ENCODE measurements around the gene ABCC11. TPM values are rescaled to one million over a fixed set of nuclear protein-coding genes. Genes with fewer than 3 reads are reported as not detected.

Gene ABCC11
- total and polyA plus RNA-seq, 2 donors (not counting 1 experiment from before 2014, with no cell fraction given), result 0.09 TPM; not detected in 1

DNA sequence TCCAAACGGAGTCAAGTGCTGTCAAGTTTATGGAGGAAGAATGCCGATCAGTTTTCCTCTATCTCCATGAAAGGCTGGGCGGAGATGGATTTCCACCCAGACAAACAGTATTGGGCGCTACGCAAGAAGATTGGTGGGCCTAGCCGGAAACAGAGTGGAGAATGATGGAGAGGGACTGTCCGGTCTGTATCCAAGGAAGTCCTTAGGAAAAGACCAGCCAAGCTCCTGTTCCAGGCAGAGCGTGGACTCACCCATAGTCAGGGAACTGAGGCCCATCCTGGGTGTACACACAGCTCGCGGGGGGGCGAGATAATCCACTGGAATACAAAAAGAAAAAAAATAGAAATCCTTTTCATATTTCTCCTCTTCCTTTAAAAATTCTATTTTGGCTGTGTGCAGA lies 90.0 kb downstream of the ABCC11 start:
- Mint-ChIP-seq H3K9me3 (ENCODE audit: insufficient read depth) (no peaks in the 10 kb centered on the region), H3K27ac (no peak overlapping the region), H3K27me3 (peaks cover 28% of the 10 kb centered on the region), H3K4me1 (no peaks in the 10 kb centered on the region), H3K4me3 (no peak overlapping the region)
- Histone ChIP-seq H3K9ac (ENCODE audit: low read length) (no peak overlapping the region), H2AFZ (ENCODE audit: insufficient read depth, low read depth, low read length, poor library complexity, severe bottlenecking) (no peak overlapping the region), H3K27me3 (replicated peaks in 1 of 4; ENCODE audit: control extremely low read depth in 1 of 4, control insufficient read depth in 3 of 4, insufficient read depth in 4 of 4, low read length in 3 of 4) (peaks cover 0 to 10% (median 2%) of the 10 kb centered on the region in 4 experiments), H3K4me2 (replicated peaks; ENCODE audit: low read depth, low read length, poor library complexity, severe bottlenecking) (no peak overlapping the region), H3K9me3 (ENCODE audit: control extremely low read depth in 1 of 3, control insufficient read depth in 2 of 3, insufficient read depth in 1 of 3, low read length in 2 of 3) (peaks cover 0 to 4% (median 0%) of the 10 kb centered on the region in 3 donors), H3K27ac (ENCODE audit: low read length in 2 of 2) (no peak overlapping the region), H4K20me1 (ENCODE audit: control insufficient read depth, insufficient read depth, low read length, poor library complexity, severe bottlenecking) (no peaks in the 10 kb centered on the region), H3K79me2 (ENCODE audit: control insufficient read depth, insufficient read depth, low read length) (no peaks in the 10 kb centered on the region), H3K36me3 (replicated peaks in 1 of 2; ENCODE audit: control extremely low read depth in 1 of 2, control insufficient read depth in 1 of 2, extremely low read depth in 1 of 2, insufficient read depth in 2 of 2, low read length in 1 of 2) (no peaks in the 10 kb centered on the region), H3K4me1 (ENCODE audit: control insufficient read depth in 2 of 2, insufficient read depth in 2 of 2, low read length in 2 of 2) (peaks cover 0 to 6% of the 10 kb centered on the region in 2 donors), H3K4me3 (ENCODE audit: control extremely low read depth in 1 of 5, extremely low read depth in 1 of 5, insufficient read depth in 1 of 5, low read depth in 2 of 5, low read length in 4 of 5) (no peak overlapping the region)
- DNase-seq (no peak), ATAC-seq (ENCODE audit: low read depth) (no peak)
- ChIA-PET CTCF (interaction anchor here (1.0 to 6.2 kb wide), 9 partner anchors 8 to 1206 kb away, joined by 3 to 60 read pairs (median 7); partner anchors contain the start of gene NETO2), POLR2A (no interaction called here)
- 91% methylated on average over 10 of the region's 11 CpGs for WGBS (ENCODE audit: insufficient coverage)
- no peak for TF ChIP-seq EZH2 (IDR thresholded peaks at IDR 0.05; ENCODE audit: borderline replicate concordance, insufficient read depth, low read depth, low read length, poor library complexity, severe bottlenecking)
- TF ChIP-seq, protein P1, sequence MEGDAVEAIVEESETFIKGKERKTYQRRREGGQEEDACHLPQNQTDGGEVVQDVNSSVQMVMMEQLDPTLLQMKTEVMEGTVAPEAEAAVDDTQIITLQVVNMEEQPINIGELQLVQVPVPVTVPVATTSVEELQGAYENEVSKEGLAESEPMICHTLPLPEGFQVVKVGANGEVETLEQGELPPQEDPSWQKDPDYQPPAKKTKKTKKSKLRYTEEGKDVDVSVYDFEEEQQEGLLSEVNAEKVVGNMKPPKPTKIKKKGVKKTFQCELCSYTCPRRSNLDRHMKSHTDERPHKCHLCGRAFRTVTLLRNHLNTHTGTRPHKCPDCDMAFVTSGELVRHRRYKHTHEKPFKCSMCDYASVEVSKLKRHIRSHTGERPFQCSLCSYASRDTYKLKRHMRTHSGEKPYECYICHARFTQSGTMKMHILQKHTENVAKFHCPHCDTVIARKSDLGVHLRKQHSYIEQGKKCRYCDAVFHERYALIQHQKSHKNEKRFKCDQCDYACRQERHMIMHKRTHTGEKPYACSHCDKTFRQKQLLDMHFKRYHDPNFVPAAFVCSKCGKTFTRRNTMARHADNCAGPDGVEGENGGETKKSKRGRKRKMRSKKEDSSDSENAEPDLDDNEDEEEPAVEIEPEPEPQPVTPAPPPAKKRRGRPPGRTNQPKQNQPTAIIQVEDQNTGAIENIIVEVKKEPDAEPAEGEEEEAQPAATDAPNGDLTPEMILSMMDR (IDR thresholded peaks at IDR 0.05), result no peak
- intact Hi-C loops (cut with micrococcal nuclease), result no loop called here

DNA sequence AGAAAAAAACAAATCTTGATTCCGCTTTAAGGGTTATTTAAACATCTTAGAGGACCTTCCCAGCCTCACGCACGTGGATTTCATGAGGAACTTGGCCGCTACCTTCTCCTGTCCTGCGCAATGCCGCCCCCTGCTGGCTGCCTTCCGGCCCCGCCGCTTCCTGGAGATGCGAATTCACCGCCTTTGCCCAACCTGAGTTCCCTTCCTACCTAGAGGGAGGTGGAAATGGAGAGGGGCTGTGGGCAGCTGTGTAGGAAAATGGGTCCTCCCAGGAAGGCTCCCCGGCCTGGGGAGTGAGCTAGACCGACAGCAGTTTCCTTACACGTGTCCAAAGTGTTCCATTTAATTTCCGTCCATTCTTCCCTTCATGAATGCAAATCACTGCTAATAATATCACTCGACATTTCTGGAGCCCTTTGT lies 90.5 kb downstream of the ABCC11 start:
- ChIA-PET POLR2A (no interaction called here), CTCF (interaction anchor here (1.0 to 6.2 kb wide), 11 partner anchors 8 to 1205 kb away, joined by 3 to 60 read pairs (median 6); partner anchors contain the start of gene NETO2)
- Histone ChIP-seq H3K4me2 (replicated peaks; ENCODE audit: low read depth, low read length, poor library complexity, severe bottlenecking) (peak overlapping the region; percentile 34), H2AFZ (ENCODE audit: insufficient read depth, low read depth, low read length, poor library complexity, severe bottlenecking) (no peak overlapping the region), H3K27ac (ENCODE audit: low read length in 2 of 2) (no peak overlapping the region), H3K4me1 (ENCODE audit: control insufficient read depth in 2 of 2, insufficient read depth in 2 of 2, low read length in 2 of 2) (peaks cover 0 to 6% of the 10 kb centered on the region in 2 donors), H3K9me3 (ENCODE audit: control extremely low read depth in 1 of 3, control insufficient read depth in 2 of 3, insufficient read depth in 1 of 3, low read length in 2 of 3) (peaks cover 0 to 4% (median 0%) of the 10 kb centered on the region in 3 donors), H3K36me3 (replicated peaks in 1 of 2; ENCODE audit: control extremely low read depth in 1 of 2, control insufficient read depth in 1 of 2, extremely low read depth in 1 of 2, insufficient read depth in 2 of 2, low read length in 1 of 2) (no peaks in the 10 kb centered on the region), H3K4me3 (ENCODE audit: control extremely low read depth in 1 of 5, extremely low read depth in 1 of 5, insufficient read depth in 1 of 5, low read depth in 2 of 5, low read length in 4 of 5) (no peak overlapping the region), H3K9ac (ENCODE audit: low read length) (no peak overlapping the region), H4K20me1 (ENCODE audit: control insufficient read depth, insufficient read depth, low read length, poor library complexity, severe bottlenecking) (no peaks in the 10 kb centered on the region), H3K79me2 (ENCODE audit: control insufficient read depth, insufficient read depth, low read length) (no peaks in the 10 kb centered on the region), H3K27me3 (replicated peaks in 1 of 4; ENCODE audit: control extremely low read depth in 1 of 4, control insufficient read depth in 3 of 4, insufficient read depth in 4 of 4, low read length in 3 of 4) (peaks cover 0 to 10% (median 2%) of the 10 kb centered on the region in 4 experiments)
- H3K4me1 Mint-ChIP-seq, result no peaks in the 10 kb centered on the region
- H3K27ac Mint-ChIP-seq, result no peak overlapping the region
- WGBS (ENCODE audit: insufficient coverage), result 17% methylated on average over 9 of the region's 16 CpGs
- DNase-seq, result peak; percentile 82
- no peaks in the 10 kb centered on the region for H3K9me3 Mint-ChIP-seq (ENCODE audit: insufficient read depth)
- intact Hi-C loops (cut with micrococcal nuclease), result loop anchor here (1.0 kb wide), 2 partner anchors 1015 to 1208 kb away; no protein-coding TSS in a partner anchor
- TF ChIP-seq, protein P1 (IDR thresholded peaks at IDR 0.05), result peak; percentile 95
- no peak for TF ChIP-seq EZH2 (IDR thresholded peaks at IDR 0.05; ENCODE audit: borderline replicate concordance, insufficient read depth, low read depth, low read length, poor library complexity, severe bottlenecking)
- H3K4me3 Mint-ChIP-seq, result no peak overlapping the region
- peaks cover 28% of the 10 kb centered on the region for H3K27me3 Mint-ChIP-seq
- ATAC-seq (ENCODE audit: low read depth), result peak; percentile 49
